ENCODE results near the gene USH2A.

USH2A gene

DNA sequence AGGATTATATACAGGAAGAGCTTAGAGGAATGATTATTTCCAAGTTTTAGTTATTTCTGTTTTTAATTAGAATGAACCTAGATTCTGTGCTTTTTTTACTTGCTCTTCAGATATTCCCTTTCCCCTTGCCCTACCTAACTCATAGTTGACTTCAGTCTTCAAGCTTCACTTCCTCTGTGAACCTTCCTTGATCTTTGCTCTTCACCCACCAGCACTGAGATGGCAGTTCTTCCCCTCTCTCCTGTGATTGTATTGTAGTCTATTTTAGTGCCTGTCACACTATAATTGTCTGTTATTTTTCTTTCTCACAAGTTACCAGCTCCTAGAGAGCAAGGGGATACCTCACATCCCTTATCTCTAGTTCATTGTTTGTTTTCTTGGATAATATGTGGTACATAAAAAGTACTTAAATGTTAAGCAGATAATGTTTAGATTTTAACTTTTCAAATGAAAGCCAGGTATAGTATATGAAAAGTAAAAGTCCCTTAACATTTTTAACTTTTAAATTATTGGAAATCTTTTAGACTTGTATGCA is 822.9 kb downstream of the USH2A start:
- POLR2A ChIA-PET, result interaction anchor here (0.7 kb wide), 1 partner anchor 1017 kb away, joined by 4 read pairs; no protein-coding TSS in a partner anchor

GRCh38 chr1:215599418-215600074 is 823.7 kb downstream of the USH2A start:
- CTCF ChIA-PET, result interaction anchor here (1.0 kb wide), 1 partner anchor 9 kb away, joined by 3 read pairs; no protein-coding TSS in a partner anchor
- no peak for DNase-seq (ENCODE audit: extremely low spot score)
- POLR2A ChIA-PET, result no interaction called here
- TF ChIP-seq, protein P1, sequence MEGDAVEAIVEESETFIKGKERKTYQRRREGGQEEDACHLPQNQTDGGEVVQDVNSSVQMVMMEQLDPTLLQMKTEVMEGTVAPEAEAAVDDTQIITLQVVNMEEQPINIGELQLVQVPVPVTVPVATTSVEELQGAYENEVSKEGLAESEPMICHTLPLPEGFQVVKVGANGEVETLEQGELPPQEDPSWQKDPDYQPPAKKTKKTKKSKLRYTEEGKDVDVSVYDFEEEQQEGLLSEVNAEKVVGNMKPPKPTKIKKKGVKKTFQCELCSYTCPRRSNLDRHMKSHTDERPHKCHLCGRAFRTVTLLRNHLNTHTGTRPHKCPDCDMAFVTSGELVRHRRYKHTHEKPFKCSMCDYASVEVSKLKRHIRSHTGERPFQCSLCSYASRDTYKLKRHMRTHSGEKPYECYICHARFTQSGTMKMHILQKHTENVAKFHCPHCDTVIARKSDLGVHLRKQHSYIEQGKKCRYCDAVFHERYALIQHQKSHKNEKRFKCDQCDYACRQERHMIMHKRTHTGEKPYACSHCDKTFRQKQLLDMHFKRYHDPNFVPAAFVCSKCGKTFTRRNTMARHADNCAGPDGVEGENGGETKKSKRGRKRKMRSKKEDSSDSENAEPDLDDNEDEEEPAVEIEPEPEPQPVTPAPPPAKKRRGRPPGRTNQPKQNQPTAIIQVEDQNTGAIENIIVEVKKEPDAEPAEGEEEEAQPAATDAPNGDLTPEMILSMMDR (IDR thresholded peaks at IDR 0.05; ENCODE audit: control extremely low read depth, extremely low read depth, low read depth, missing control alignments), result no peak

More for the DNA sequence above, 822.9 kb downstream of the USH2A start:
- CTCF ChIA-PET, result interaction anchor here (1.0 kb wide), 1 partner anchor 10 kb away, joined by 3 read pairs; no protein-coding TSS in a partner anchor
- TF ChIP-seq, protein P1 (IDR thresholded peaks at IDR 0.05; ENCODE audit: control extremely low read depth, extremely low read depth, low read depth, missing control alignments), result no peak
- no peak for DNase-seq (ENCODE audit: extremely low spot score)

- DNase-seq (ENCODE audit: extremely low spot score), result no peak
- POLR2A ChIA-PET, result no interaction called here
- TF ChIP-seq, protein P1 (IDR thresholded peaks at IDR 0.05; ENCODE audit: control extremely low read depth, extremely low read depth, low read depth, missing control alignments), result no peak
- CTCF ChIA-PET, result no interaction called here
These were observed 825.3 kb downstream of the USH2A start for GRCh38 chr1:215597961-215598360.

DNA sequence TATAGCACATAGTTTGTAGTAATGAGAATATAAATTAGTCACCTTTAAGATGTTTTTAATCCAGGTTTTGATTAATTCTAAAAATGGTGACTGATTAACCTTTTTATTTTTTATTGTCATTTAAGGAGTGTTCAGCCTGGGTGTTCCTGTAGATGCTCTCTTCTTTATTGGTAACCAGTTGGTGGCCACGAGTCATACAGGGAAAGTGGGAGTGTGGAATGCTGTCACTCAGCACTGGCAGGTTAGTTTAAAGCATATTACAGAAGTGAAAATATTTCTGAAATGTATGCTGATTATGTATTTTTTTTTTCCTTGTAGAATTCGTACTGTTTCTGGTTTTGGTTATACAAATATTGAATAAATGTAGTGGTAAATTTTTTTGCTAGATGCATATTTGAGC is 828.0 kb downstream of the USH2A start:
- ChIA-PET POLR2A (no interaction called here), CTCF (interaction anchor here (1.1 to 1.8 kb wide), 4 partner anchors 8 to 23 kb away, joined by 3 to 4 read pairs (median 4); no protein-coding TSS in a partner anchor)
- TF ChIP-seq, protein P1 (IDR thresholded peaks at IDR 0.05; ENCODE audit: control extremely low read depth, extremely low read depth, low read depth, missing control alignments), result no peak
- no peak for DNase-seq (ENCODE audit: extremely low spot score)

- no peak for DNase-seq (ENCODE audit: extremely low spot score)
- TF ChIP-seq, protein P1 (IDR thresholded peaks at IDR 0.05; ENCODE audit: control extremely low read depth, extremely low read depth, low read depth, missing control alignments), result no peak
- ChIA-PET CTCF (interaction anchor here (0.7 to 1.8 kb wide), 5 partner anchors 8 to 23 kb away, joined by 3 to 4 read pairs (median 3); no protein-coding TSS in a partner anchor), POLR2A (no interaction called here)
These were observed 828.6 kb downstream of the USH2A start for GRCh38 chr1:215594640-215595039.

GRCh38 chr1:215590779-215591491 is 832.3 kb downstream of the USH2A start:
- ChIA-PET CTCF (interaction anchor here (0.8 to 1.7 kb wide), 3 partner anchors 9 to 16 kb away, joined by 3 to 7 read pairs (median 4); no protein-coding TSS in a partner anchor), POLR2A (no interaction called here)
- TF ChIP-seq, protein P1 (IDR thresholded peaks at IDR 0.05; ENCODE audit: control extremely low read depth, extremely low read depth, low read depth, missing control alignments), result no peak
- DNase-seq (ENCODE audit: extremely low spot score), result no peak
